Nephron (organoid): ENCODE data around the gene IL18.

Experiments
- H3K27ac Mint-ChIP-seq, 3 experiments: 2 replicates each; pipeline ENCODE4 v1.8.0; 2020; ENCODE audit warnings: mixed read lengths in 3 of 3, mild to moderate bottlenecking in 2 of 3, moderate library complexity in 1 of 3
- H3K27me3 Mint-ChIP-seq: 2 replicates; pipeline ENCODE4 v1.8.0; 2021; ENCODE audit warnings: low read depth, mild to moderate bottlenecking, moderate library complexity, mixed read lengths
- H3K36me3 Mint-ChIP-seq: 2 replicates; pipeline ENCODE4 v1.8.0; 2020; ENCODE audit warnings: low read depth, mixed read lengths
- H3K4me1 Mint-ChIP-seq: 2 replicates; pipeline ENCODE4 v1.8.0; 2020; ENCODE audit warnings: mixed read lengths
- H3K4me3 Mint-ChIP-seq, 3 experiments: 2 replicates each; pipeline ENCODE4 v1.8.0; 2020; ENCODE audit warnings: mild to moderate bottlenecking in 3 of 3, mixed read lengths in 3 of 3, moderate library complexity in 2 of 3
- H3K9me3 Mint-ChIP-seq: 2 replicates; pipeline ENCODE4 v1.8.0; 2020; ENCODE audit warnings: mixed read lengths
- TF ChIP-seq, protein P1 (sequence below), 3 experiments: fragments of 200-600 bp; sonication (generic); IDR thresholded peaks; one replicate each; pipeline ENCODE4 v1.5.0; 2021; ENCODE audit warnings: antibody characterized with exemption in 3 of 3; ENCODE audit not compliant: unreplicated experiment in 3 of 3

Gene IL18

DNA sequence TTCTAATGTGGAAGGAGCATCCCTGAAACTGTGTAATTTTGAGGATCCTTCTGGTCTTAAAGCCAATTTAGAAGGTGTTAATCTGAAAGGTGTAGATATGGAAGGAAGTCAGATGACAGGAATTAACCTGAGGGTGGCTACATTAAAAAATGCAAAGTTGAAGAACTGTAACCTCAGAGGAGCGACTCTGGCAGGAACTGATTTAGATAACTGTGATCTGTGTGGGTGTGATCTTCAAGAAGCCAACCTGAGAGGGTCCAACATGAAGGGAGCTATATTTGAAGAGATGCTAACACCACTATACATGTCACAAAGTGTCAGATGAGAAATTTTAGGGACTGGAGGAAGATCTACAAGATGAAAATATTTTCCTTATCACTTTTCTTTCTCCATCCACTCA lies 19.0 kb upstream of the IL18 start:
- H3K36me3 Mint-ChIP-seq: no peaks in the 10 kb centered on the region
- no peaks in the 10 kb centered on the region for H3K4me1 Mint-ChIP-seq
- TF ChIP-seq, protein P1, sequence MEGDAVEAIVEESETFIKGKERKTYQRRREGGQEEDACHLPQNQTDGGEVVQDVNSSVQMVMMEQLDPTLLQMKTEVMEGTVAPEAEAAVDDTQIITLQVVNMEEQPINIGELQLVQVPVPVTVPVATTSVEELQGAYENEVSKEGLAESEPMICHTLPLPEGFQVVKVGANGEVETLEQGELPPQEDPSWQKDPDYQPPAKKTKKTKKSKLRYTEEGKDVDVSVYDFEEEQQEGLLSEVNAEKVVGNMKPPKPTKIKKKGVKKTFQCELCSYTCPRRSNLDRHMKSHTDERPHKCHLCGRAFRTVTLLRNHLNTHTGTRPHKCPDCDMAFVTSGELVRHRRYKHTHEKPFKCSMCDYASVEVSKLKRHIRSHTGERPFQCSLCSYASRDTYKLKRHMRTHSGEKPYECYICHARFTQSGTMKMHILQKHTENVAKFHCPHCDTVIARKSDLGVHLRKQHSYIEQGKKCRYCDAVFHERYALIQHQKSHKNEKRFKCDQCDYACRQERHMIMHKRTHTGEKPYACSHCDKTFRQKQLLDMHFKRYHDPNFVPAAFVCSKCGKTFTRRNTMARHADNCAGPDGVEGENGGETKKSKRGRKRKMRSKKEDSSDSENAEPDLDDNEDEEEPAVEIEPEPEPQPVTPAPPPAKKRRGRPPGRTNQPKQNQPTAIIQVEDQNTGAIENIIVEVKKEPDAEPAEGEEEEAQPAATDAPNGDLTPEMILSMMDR (IDR thresholded peaks at IDR 0.05; ENCODE audit: unreplicated experiment in 3 of 3): no peak
- no peak overlapping the region for H3K27ac Mint-ChIP-seq
- no peaks in the 10 kb centered on the region for H3K27me3 Mint-ChIP-seq
- peaks cover 2% of the 10 kb centered on the region for H3K9me3 Mint-ChIP-seq
- no peak overlapping the region for H3K4me3 Mint-ChIP-seq

DNA sequence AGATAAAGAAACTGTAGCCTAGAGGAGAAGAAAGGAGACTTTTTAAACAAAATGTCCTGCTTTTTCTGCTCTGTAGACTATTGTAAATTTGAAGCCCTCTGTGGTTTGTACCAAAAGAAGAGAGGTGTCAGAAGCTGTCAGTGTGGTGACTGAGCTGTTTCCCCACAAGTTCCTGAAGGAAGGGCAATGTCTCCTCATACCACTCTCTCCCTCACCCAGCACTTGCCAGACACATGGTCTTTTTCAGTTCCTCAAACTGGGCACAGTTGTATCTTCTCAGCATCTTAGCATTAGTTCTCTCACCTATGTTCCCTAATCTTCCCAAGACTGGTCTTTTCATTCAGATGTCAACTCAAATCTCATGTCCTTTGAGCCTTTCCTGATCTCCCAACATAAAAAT lies 15.7 kb upstream of the IL18 start:
- Mint-ChIP-seq H3K4me3 (no peak overlapping the region), H3K36me3 (no peaks in the 10 kb centered on the region), H3K4me1 (peaks cover 21% of the 10 kb centered on the region), H3K27me3 (no peaks in the 10 kb centered on the region), H3K27ac (no peak overlapping the region), H3K9me3 (peaks cover 2% of the 10 kb centered on the region)
- TF ChIP-seq, protein P1 (IDR thresholded peaks at IDR 0.05; ENCODE audit: unreplicated experiment in 3 of 3): no peak

DNA sequence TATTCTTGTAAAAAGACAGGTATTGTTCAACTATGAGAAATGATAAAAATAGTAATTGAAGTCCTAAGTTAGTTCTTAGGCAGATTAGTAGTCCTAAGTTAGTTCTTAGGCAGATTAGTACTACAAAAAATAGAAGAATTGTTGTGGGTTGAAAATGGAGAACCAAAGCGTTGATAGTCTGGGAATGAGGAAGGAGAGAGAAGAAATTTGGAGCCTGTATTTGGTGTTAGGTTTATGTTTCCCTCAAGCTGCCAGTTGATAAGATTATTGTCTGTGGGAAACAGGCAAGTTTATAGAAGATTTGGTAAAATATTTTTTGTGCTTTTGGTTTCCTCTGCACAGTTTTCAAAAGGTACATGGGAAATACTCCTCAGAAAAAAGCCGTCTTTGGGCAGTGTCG lies 15.0 kb upstream of the IL18 start:
- Mint-ChIP-seq H3K9me3 (peaks cover 2% of the 10 kb centered on the region), H3K27me3 (no peaks in the 10 kb centered on the region), H3K4me3 (no peak overlapping the region), H3K4me1 (peaks cover 24% of the 10 kb centered on the region), H3K36me3 (no peaks in the 10 kb centered on the region), H3K27ac (no peak overlapping the region)
- TF ChIP-seq, protein P1 (IDR thresholded peaks at IDR 0.05; ENCODE audit: unreplicated experiment in 3 of 3): no peak

DNA sequence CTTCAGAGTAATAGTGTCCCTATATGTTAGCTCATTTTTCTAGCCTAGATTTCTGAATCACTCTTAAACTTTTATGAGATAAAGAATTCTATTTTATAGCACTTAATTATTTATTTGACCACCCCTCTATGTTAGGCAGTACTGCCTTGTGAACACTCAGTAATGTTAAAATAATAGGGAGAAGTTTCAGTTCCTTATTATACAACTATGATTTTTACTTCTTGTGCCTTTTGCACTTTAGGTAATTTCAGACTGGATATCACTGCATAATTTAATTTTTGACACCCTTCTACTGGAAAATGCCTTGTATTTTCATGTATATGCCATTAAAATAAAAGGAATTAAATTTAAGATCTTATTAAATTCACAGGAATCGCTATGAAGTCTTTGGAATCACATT lies 14.5 kb upstream of the IL18 start:
- H3K27me3 Mint-ChIP-seq: no peaks in the 10 kb centered on the region
- H3K4me1 Mint-ChIP-seq: peaks cover 24% of the 10 kb centered on the region
- no peaks in the 10 kb centered on the region for H3K36me3 Mint-ChIP-seq
- H3K4me3 Mint-ChIP-seq: no peak overlapping the region
- peaks cover 2% of the 10 kb centered on the region for H3K9me3 Mint-ChIP-seq
- TF ChIP-seq, protein P1 (IDR thresholded peaks at IDR 0.05; ENCODE audit: unreplicated experiment in 3 of 3): no peak
- no peak overlapping the region for H3K27ac Mint-ChIP-seq

DNA sequence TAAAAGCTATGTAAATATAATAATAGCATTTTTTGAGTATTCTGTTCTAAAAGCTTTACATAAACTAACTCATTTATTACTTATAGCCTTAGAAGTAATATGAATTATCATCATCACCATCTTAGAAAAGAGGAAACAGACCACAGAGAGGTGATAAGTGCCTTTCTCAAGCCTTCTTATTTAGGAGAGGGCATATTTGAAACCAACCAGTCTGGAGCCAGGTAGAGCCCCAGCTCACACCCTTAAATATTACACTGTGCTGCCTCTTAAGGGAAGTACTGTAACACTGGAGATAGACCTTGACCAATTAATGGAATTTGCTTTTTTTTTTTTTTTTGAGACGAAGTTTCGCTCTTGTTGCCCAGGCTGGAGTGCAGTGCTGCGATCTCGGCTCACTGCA lies 13.7 kb upstream of the IL18 start:
- H3K36me3 Mint-ChIP-seq: no peaks in the 10 kb centered on the region
- TF ChIP-seq, protein P1 (IDR thresholded peaks at IDR 0.05; ENCODE audit: unreplicated experiment in 3 of 3): no peak
- H3K4me1 Mint-ChIP-seq: peaks cover 24% of the 10 kb centered on the region
- H3K27ac Mint-ChIP-seq: no peak overlapping the region
- no peaks in the 10 kb centered on the region for H3K27me3 Mint-ChIP-seq
- no peak overlapping the region for H3K4me3 Mint-ChIP-seq
- peaks cover 2% of the 10 kb centered on the region for H3K9me3 Mint-ChIP-seq

DNA sequence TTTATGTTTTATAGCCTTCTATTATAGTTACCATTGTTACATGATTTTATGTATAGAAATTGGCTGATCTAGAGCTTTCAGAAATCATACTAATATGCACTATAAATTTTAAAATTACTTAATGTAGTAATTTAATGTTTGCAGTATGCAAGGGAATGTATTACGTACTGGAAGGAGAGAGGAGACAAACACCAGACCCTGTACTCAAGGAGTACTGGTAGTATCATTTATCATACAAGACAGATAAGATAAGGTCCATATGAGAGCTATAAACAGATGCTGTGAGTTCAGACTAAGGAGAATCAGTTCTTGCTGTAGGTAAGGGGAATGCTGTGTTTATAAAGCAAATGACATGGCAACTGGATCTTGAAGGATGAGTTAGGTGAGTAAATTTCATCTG lies 12.2 kb upstream of the IL18 start:
- TF ChIP-seq, protein P1 (IDR thresholded peaks at IDR 0.05; ENCODE audit: unreplicated experiment in 3 of 3): no peak
- Mint-ChIP-seq H3K4me3 (peak overlapping the region in 2 of 3 experiments; percentile 77 to 83), H3K9me3 (peaks cover 2% of the 10 kb centered on the region), H3K36me3 (no peaks in the 10 kb centered on the region), H3K27ac (peak overlapping the region in 2 of 3 experiments; percentile 54 to 67), H3K4me1 (peaks cover 24% of the 10 kb centered on the region), H3K27me3 (no peaks in the 10 kb centered on the region)
